ENCODE measurements around the gene RNF213. TPM values are rescaled to one million over a fixed set of nuclear protein-coding genes. Genes with fewer than 3 reads are reported as not detected.

Gene RNF213
- total RNA-seq, 4 donors from 2014 or later, result 57.8 to 197 (median 94.1) TPM

- no peak overlapping the region for H3K4me3 ChIP-seq
- peaks cover 53% of the 10 kb centered on the region for H3K36me3 ChIP-seq
- peaks cover 14% of the 10 kb centered on the region for H3K9me3 ChIP-seq
- H3K27me3 ChIP-seq, result no peaks in the 10 kb centered on the region
- H3K4me1 ChIP-seq, result no peaks in the 10 kb centered on the region
- TF ChIP-seq POLR2AphosphoS5 (IDR thresholded peaks at IDR 0.05) (no peak), CTCF (IDR thresholded peaks at IDR 0.05) (no peak), POLR2A (IDR thresholded peaks at IDR 0.05) (no peak), EP300 (IDR thresholded peaks at IDR 0.05) (no peak)
- 81% methylated on average over 4 of the region's 4 CpGs for WGBS
- no peak overlapping the region for H3K27ac ChIP-seq
- no peak for DNase-seq (ENCODE audit: low spot score in 2 of 2)
Measured at GRCh38 chr17:80229011-80229410, 31.6 kb upstream of the RNF213 start.

GRCh38 chr17:80232438-80232837, 28.2 kb upstream of the RNF213 start:
- H3K36me3 ChIP-seq, result peaks cover 70% of the 10 kb centered on the region
- WGBS, result 100% methylated on average over 1 of the region's 1 CpG
- DNase-seq (ENCODE audit: low spot score in 2 of 2), result no peak
- TF ChIP-seq POLR2AphosphoS5 (IDR thresholded peaks at IDR 0.05) (no peak), EP300 (IDR thresholded peaks at IDR 0.05) (no peak), POLR2A (IDR thresholded peaks at IDR 0.05) (no peak), CTCF (IDR thresholded peaks at IDR 0.05) (no peak)
- H3K4me3 ChIP-seq, result no peak overlapping the region
- H3K27ac ChIP-seq, result no peak overlapping the region
- H3K9me3 ChIP-seq, result peaks cover 14% of the 10 kb centered on the region
- no peaks in the 10 kb centered on the region for H3K27me3 ChIP-seq
- H3K4me1 ChIP-seq, result no peaks in the 10 kb centered on the region

- Histone ChIP-seq H3K27me3 (no peaks in the 10 kb centered on the region), H3K4me3 (no peak overlapping the region), H3K27ac (no peak overlapping the region), H3K4me1 (no peaks in the 10 kb centered on the region), H3K9me3 (peaks cover 14% of the 10 kb centered on the region), H3K36me3 (peaks cover 72% of the 10 kb centered on the region)
- no peak for DNase-seq (ENCODE audit: low spot score in 2 of 2)
- WGBS, result 89% methylated on average over 3 of the region's 3 CpGs
- TF ChIP-seq POLR2A (IDR thresholded peaks at IDR 0.05) (no peak), POLR2AphosphoS5 (IDR thresholded peaks at IDR 0.05) (no peak), CTCF (IDR thresholded peaks at IDR 0.05) (no peak), EP300 (IDR thresholded peaks at IDR 0.05) (no peak)
Measured at GRCh38 chr17:80233202-80233601, 27.4 kb upstream of the RNF213 start.

- Histone ChIP-seq H3K4me3 (no peak overlapping the region), H3K27ac (no peak overlapping the region), H3K9me3 (peaks cover 10% of the 10 kb centered on the region), H3K36me3 (peaks cover 68% of the 10 kb centered on the region), H3K27me3 (no peaks in the 10 kb centered on the region), H3K4me1 (no peaks in the 10 kb centered on the region)
- 86% methylated on average over 17 of the region's 17 CpGs for WGBS
- no peak for DNase-seq (ENCODE audit: low spot score in 2 of 2)
- no peak for TF ChIP-seq CTCF (IDR thresholded peaks at IDR 0.05)
- no peak for TF ChIP-seq EP300 (IDR thresholded peaks at IDR 0.05)
- no peak for TF ChIP-seq POLR2A (IDR thresholded peaks at IDR 0.05)
- no peak for TF ChIP-seq POLR2AphosphoS5 (IDR thresholded peaks at IDR 0.05)
Measured at GRCh38 chr17:80236911-80237310, 23.7 kb upstream of the RNF213 start.

GRCh38 chr17:80237386-80237785, 23.3 kb upstream of the RNF213 start:
- H3K27ac ChIP-seq, result no peak overlapping the region
- 93% methylated on average over 10 of the region's 10 CpGs for WGBS
- peaks cover 68% of the 10 kb centered on the region for H3K36me3 ChIP-seq
- no peak for TF ChIP-seq CTCF (IDR thresholded peaks at IDR 0.05)
- no peak for TF ChIP-seq POLR2AphosphoS5 (IDR thresholded peaks at IDR 0.05)
- no peak for TF ChIP-seq EP300 (IDR thresholded peaks at IDR 0.05)
- TF ChIP-seq POLR2A (IDR thresholded peaks at IDR 0.05), result no peak
- no peak overlapping the region for H3K4me3 ChIP-seq
- no peak for DNase-seq (ENCODE audit: low spot score in 2 of 2)
- H3K4me1 ChIP-seq, result no peaks in the 10 kb centered on the region
- H3K27me3 ChIP-seq, result no peaks in the 10 kb centered on the region
- peaks cover 6% of the 10 kb centered on the region for H3K9me3 ChIP-seq
